HG02970 (cell line): ENCODE measurements around the gene ZRANB3.
"Not testable (repeated sequence)": the region's sequence is repeated elsewhere in the genome, so short reads cannot be mapped to it uniquely, and the experiment has no call there.

Source experiments
- ATAC-seq: cut with Tn5 transposase; IDR thresholded peaks from one replicate; pipeline ENCODE4 v1.9.1; 2021; ENCODE audit warnings: mild to moderate bottlenecking, moderate library complexity, moderate number of reproducible peaks; ENCODE audit not compliant: unreplicated experiment, low FRiP score

The ZRANB3 gene

DNA sequence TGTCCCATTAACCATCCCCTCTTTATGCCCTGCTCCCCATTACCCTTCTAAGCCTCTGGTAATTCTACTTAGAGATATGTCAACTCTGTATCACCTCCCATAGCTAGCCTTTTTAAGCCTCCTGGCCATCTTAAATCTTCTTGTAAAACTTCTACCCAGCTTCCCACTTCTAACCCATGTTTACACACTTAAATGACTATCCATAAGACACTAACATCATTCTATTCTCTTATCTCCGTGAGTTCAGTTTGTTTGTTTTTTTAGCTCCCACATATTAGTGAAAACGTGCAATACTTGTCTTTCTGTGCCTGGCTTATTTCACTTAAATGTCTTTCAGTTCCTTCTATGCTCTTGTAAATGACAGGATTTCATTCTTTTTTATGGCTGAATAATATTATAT lies 436.5 kb downstream of the ZRANB3 start:
- ATAC-seq: no peak

DNA sequence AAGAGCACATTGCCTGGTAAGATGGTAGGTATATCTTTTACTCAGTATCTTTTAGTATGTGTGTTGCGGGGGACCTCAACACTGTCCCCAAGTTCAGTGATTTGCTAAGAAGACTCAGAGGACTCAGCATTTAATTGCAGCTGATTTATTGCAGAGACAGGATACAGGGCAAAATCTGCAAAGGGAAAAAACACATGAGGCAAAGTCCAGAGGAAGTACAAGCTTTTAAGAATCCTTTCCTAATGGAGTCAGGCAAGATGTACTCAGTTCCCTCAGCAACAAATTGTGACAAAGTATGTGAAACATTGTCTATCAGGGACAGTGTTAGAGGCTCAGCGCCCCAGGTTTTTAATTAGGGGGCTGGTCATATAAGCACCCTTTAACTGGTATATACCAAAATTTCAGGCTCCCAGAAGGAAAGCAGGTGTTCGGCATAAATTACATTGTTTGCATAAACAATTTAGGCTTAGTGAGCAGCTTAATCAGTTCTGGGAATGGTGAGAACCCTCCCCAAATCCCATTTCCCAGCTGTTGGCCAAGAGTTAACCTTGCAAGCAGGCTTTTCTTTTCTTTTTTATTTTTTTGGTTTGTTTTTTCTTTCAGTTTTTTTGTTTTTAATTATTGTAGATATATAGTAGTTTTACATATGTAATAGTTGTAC lies 437.2 kb downstream of the ZRANB3 start:
- ATAC-seq: no peak

DNA sequence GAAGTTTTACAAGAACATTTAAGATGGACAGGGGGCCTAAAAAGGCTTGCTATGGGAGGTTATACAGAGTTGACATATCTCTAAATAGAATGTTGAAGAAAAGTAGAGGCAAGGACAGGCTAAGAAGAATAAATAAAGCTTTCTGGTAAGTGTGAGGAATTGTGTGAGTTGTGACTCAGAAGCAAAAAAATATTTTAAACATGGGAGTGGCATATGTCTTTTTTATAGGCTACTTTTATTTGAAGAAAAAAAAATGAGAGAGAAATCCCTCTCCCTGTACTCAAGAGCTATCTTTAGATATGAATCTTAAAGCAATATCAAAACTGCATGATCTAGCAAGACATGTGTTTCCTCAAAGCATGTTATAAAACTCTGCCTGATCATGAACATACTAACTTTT lies 437.8 kb downstream of the ZRANB3 start:
- no peak for ATAC-seq

DNA sequence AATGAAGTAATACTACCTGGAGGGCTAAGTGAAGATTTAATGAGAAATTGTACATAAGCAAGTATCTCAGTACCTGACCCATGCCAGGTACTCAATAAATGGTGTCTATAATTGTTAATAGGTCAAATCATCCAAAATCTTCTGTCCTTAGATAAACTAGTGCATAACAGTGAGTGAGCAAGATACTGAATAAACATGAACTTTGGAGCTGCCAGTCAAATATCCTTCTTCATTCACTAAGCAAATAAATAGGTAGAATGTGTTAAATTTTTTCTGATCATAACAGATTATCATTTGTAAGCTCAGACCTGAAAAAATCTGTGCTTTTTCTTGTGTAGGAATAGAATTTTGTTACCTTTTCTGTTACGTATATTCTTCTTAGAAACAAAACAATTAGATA lies 439.3 kb downstream of the ZRANB3 start:
- ATAC-seq: no peak

DNA sequence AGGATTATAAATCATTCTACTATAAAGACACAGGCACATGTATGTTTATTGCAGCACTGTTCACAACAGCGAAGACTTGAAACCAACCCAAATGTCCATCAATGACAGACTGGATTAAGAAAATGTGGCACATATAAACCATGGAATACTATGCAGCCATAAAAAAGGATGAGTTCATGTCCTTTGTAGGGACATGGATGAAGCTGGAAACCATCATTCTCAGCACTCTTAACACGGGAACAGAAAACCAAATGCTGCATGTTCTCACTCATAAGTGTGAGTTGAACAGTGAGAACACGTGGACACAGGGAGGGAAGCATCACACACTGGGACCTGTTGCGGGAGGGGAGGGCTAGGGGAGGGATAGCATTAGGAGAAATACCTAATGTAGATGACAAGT lies 441.4 kb downstream of the ZRANB3 start:
- not testable (repeated sequence) for ATAC-seq
